ENCODE results near the gene SLC22A17. TPM values are rescaled to one million over a fixed set of nuclear protein-coding genes. Genes with fewer than 3 reads are reported as not detected.

SLC22A17 gene
- total and polyA plus RNA-seq, 2 of the 13 experiments (the other 11 are each of a cell fraction or from before 2014, with no cell fraction given) = 0.95 to 1.1 TPM

- peak; percentile 78; the same call in 1 of the 2 replicates for TF ChIP-seq ZFP36L2 (CRISPR knock-in tag; IDR thresholded peaks at IDR 0.05)
- no peak for TF ChIP-seq IKZF1 (IDR thresholded peaks at IDR 0.05)
- TF ChIP-seq ZNF143 (CRISPR knock-in tag; IDR thresholded peaks at IDR 0.05) = peak; percentile 55
- no peak; the same call in 1 of the 2 replicates for TF ChIP-seq STAT6 (CRISPR knock-in tag; IDR thresholded peaks at IDR 0.05; ENCODE audit: borderline replicate concordance)
- TF ChIP-seq IKZF4 (CRISPR knock-in tag; IDR thresholded peaks at IDR 0.05; ENCODE audit: borderline replicate concordance, low read depth, not compliant biosample characterization) = peak; percentile 98
- TF ChIP-seq DZIP1 (CRISPR knock-in tag; IDR thresholded peaks at IDR 0.05) = peak; percentile 94
- TF ChIP-seq MIER3 (CRISPR knock-in tag; IDR thresholded peaks at IDR 0.05; ENCODE audit: borderline replicate concordance) = peak; percentile 67; the same call in 1 of the 2 replicates
- peak; percentile 92 for TF ChIP-seq TFAP4 (IDR thresholded peaks at IDR 0.05; ENCODE audit: borderline replicate concordance, low read depth)
- TF ChIP-seq DR1 (CRISPR knock-in tag; IDR thresholded peaks at IDR 0.05) = 0 out of 2 replicates have a peak, but pooled peaks have one; percentile 49
- no peak for TF ChIP-seq ZNF121 (CRISPR knock-in tag; IDR thresholded peaks at IDR 0.05)
- TF ChIP-seq ZNF432 (CRISPR knock-in tag; IDR thresholded peaks at IDR 0.05; ENCODE audit: borderline replicate concordance) = no peak
- TF ChIP-seq NFYB (CRISPR knock-in tag; IDR thresholded peaks at IDR 0.05) = no peak; the same call in none of the 2 replicates
- peak; percentile 88; the same call in 1 of the 2 replicates for TF ChIP-seq KDM3A (CRISPR knock-in tag; IDR thresholded peaks at IDR 0.05; ENCODE audit: low read depth)
- no peak for TF ChIP-seq ZNF569 (CRISPR knock-in tag; IDR thresholded peaks at IDR 0.05; ENCODE audit: borderline replicate concordance)
- TF ChIP-seq RFX1 (IDR thresholded peaks at IDR 0.05) = no peak
- no peak; the same call in 1 of the 2 replicates for TF ChIP-seq TBP (CRISPR knock-in tag; IDR thresholded peaks at IDR 0.05)
- peak; percentile 97 for TF ChIP-seq SNAPC2 (CRISPR knock-in tag; IDR thresholded peaks at IDR 0.05)
- TF ChIP-seq ZFY (CRISPR knock-in tag; IDR thresholded peaks at IDR 0.05) = peak; percentile 99
- TF ChIP-seq ZSCAN30 (CRISPR knock-in tag; IDR thresholded peaks at IDR 0.05) = no peak
- TF ChIP-seq GABPA (IDR thresholded peaks at IDR 0.05; ENCODE audit: low read depth, low read length) = no peak
- no peak for TF ChIP-seq GABPA (CRISPR knock-in tag; IDR thresholded peaks at IDR 0.05; ENCODE audit: low read depth)
- TF ChIP-seq ELF3 (CRISPR knock-in tag; IDR thresholded peaks at IDR 0.05) = no peak
- no peak for TF ChIP-seq NFIC (IDR thresholded peaks at IDR 0.05; ENCODE audit: low read length)
- TF ChIP-seq XBP1 (CRISPR knock-in tag; IDR thresholded peaks at IDR 0.05) = peak; percentile 89; the same call in 1 of the 2 replicates
- TF ChIP-seq ZMYM3 (CRISPR knock-in tag; IDR thresholded peaks at IDR 0.05) = peak; percentile 67; the same call in 1 of the 2 replicates
- TF ChIP-seq ZNF749 (CRISPR knock-in tag; IDR thresholded peaks at IDR 0.05; ENCODE audit: borderline replicate concordance) = peak; percentile 82; the same call in 1 of the 2 replicates
- no peak for TF ChIP-seq ZNF501 (CRISPR knock-in tag; IDR thresholded peaks at IDR 0.05)
- TF ChIP-seq ZNF354B (CRISPR knock-in tag; IDR thresholded peaks at IDR 0.05) = 0 out of 2 replicates have a peak, but pooled peaks have one; percentile 96
- TF ChIP-seq SUZ12 (IDR thresholded peaks at IDR 0.05; ENCODE audit: low read depth, low read length) = no peak
These were observed 50.8 kb downstream of the SLC22A17 start (continued) for GRCh38 chr14:23301969-23302289.
